ENCODE data around the gene AP1G1.

DNA sequence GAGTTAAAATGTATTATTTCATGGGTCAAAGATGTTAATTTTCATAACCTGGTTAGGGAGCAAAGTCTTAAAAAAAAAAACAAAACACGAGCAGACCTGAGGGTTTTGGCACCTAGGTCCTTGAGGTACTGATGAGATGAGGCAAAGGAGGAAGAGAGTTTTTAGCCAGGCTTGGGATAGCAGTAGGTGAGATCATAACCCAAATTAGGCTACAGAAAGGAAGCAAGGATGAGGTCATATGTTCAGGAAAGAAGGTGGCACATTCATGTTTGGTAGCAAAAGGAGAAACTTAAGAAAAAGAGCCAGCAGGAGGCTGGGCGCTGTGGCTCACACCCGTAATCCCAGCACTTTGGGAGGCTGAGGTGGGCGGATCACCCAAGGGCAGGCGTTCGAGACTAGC is 40.0 kb upstream of the AP1G1 start:
- TF ChIP-seq, protein P1, sequence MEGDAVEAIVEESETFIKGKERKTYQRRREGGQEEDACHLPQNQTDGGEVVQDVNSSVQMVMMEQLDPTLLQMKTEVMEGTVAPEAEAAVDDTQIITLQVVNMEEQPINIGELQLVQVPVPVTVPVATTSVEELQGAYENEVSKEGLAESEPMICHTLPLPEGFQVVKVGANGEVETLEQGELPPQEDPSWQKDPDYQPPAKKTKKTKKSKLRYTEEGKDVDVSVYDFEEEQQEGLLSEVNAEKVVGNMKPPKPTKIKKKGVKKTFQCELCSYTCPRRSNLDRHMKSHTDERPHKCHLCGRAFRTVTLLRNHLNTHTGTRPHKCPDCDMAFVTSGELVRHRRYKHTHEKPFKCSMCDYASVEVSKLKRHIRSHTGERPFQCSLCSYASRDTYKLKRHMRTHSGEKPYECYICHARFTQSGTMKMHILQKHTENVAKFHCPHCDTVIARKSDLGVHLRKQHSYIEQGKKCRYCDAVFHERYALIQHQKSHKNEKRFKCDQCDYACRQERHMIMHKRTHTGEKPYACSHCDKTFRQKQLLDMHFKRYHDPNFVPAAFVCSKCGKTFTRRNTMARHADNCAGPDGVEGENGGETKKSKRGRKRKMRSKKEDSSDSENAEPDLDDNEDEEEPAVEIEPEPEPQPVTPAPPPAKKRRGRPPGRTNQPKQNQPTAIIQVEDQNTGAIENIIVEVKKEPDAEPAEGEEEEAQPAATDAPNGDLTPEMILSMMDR (conservative IDR thresholded peaks at IDR 0.05; ENCODE audit: low read length): no peak
- TF ChIP-seq EZH2phosphoT487 (IDR thresholded peaks at IDR 0.05; ENCODE audit: borderline replicate concordance, low read depth, low read length): no peak

Data from OCI-LY7 (cell line).